Measurements from ENCODE around the gene FANCC.

The FANCC gene

DNA sequence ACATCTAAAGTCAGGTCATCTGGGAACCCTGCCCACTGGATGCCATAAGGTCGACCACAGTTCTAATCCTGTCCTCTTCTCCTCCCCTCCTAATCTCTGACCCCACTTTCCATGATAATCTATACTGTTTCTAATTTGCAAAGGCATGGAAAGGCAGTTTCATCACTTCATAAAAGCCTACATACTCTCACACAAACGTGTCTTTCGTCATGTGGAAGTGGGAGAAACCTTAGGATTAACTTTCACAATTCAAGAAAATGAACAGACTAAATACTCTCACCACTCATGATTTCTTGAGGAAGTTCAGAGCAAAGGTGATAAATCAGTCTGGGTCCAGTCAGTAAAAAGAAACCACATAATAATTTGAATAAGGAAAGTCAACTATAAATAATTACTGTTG is 5.5 kb downstream of the FANCC start:
- TF ChIP-seq, protein P1, sequence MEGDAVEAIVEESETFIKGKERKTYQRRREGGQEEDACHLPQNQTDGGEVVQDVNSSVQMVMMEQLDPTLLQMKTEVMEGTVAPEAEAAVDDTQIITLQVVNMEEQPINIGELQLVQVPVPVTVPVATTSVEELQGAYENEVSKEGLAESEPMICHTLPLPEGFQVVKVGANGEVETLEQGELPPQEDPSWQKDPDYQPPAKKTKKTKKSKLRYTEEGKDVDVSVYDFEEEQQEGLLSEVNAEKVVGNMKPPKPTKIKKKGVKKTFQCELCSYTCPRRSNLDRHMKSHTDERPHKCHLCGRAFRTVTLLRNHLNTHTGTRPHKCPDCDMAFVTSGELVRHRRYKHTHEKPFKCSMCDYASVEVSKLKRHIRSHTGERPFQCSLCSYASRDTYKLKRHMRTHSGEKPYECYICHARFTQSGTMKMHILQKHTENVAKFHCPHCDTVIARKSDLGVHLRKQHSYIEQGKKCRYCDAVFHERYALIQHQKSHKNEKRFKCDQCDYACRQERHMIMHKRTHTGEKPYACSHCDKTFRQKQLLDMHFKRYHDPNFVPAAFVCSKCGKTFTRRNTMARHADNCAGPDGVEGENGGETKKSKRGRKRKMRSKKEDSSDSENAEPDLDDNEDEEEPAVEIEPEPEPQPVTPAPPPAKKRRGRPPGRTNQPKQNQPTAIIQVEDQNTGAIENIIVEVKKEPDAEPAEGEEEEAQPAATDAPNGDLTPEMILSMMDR (IDR thresholded peaks at IDR 0.05; ENCODE audit: unreplicated experiment in 3 of 3) = no peak
- Mint-ChIP-seq H3K27ac (no peak overlapping the region), H3K4me1 (peaks cover 37% of the 10 kb centered on the region), H3K36me3 (ENCODE audit: low read depth) (no peaks in the 10 kb centered on the region), H3K4me3 (no peak overlapping the region), H3K9me3 (no peaks in the 10 kb centered on the region), H3K27me3 (ENCODE audit: low read depth) (no peaks in the 10 kb centered on the region)

DNA sequence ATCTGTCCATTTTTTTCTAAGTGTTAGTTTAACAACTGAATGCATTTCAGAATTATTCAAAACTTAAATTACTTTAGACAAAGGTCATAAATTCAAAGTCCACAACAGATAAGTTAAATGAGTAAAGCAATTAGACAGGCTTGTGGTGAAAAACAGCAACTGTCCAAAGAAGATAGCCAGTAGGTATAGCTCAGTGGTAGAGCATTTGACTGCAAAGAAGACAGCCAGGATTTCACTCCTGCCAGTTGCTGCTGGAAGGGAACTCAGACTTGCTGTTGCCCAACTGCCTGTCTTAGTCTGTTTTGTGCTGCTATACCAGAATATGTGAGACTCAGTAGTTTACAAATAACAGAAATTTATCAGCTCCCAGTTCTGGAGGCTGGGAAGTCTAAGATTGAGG is 10.0 kb downstream of the FANCC start:
- Mint-ChIP-seq H3K4me3 (no peak overlapping the region), H3K9me3 (no peaks in the 10 kb centered on the region), H3K36me3 (ENCODE audit: low read depth) (no peaks in the 10 kb centered on the region), H3K27ac (peak overlapping the region in 1 of 3 experiments; percentile 17), H3K27me3 (ENCODE audit: low read depth) (no peaks in the 10 kb centered on the region), H3K4me1 (peaks cover 25% of the 10 kb centered on the region)
- TF ChIP-seq, protein P1 (IDR thresholded peaks at IDR 0.05; ENCODE audit: unreplicated experiment in 3 of 3) = no peak

GRCh38 chr9:95306819-95307218 is 10.7 kb downstream of the FANCC start:
- Mint-ChIP-seq H3K9me3 (no peaks in the 10 kb centered on the region), H3K27ac (peak overlapping the region in 1 of 3 experiments; percentile 54)
- TF ChIP-seq, protein P1 (IDR thresholded peaks at IDR 0.05; ENCODE audit: unreplicated experiment in 3 of 3) = no peak

DNA sequence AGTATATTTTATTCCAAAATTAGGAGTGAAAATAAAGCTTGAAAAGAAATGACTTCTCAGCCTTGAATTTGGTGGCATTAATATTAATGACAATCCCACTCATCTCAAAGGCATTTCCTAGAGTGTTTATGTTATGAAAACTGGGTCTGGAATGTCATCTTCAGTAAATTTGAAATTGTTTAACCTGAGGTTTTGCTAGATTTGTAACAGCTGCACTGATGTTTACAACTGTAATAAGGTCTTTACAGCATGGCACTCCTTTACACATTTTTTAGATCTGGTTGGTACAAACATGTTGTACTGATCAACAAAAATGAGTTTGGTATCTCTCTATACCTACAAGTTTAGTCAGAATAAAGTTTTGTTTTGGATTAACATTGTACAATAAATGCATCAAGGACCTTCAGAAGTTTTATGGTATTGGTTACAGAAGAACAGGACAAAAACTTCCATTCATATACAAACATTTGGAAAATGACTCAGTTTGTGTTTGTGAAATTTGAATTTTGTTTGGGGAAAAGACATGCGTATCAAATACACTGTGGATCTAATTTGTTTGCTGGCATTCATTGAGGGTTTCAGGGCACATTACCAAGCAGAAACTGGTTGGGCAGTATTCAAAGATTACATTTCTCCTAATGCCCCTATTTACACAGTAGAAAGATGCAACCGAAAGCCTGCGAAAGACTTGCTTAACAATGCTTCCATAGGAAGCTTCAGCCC is 11.6 kb downstream of the FANCC start:
- H3K4me1 Mint-ChIP-seq = peaks cover 24% of the 10 kb centered on the region
- H3K9me3 Mint-ChIP-seq = no peaks in the 10 kb centered on the region
- no peaks in the 10 kb centered on the region for H3K27me3 Mint-ChIP-seq (ENCODE audit: low read depth)
- H3K27ac Mint-ChIP-seq = peak overlapping the region in 1 of 3 experiments; percentile 60
- H3K36me3 Mint-ChIP-seq (ENCODE audit: low read depth) = no peaks in the 10 kb centered on the region
- no peak overlapping the region for H3K4me3 Mint-ChIP-seq
- TF ChIP-seq, protein P1 (IDR thresholded peaks at IDR 0.05; ENCODE audit: unreplicated experiment in 3 of 3) = no peak

More at GRCh38 chr9:95306819-95307218, 10.7 kb downstream of the FANCC start:
- Mint-ChIP-seq H3K4me3 (no peak overlapping the region), H3K27me3 (ENCODE audit: low read depth) (no peaks in the 10 kb centered on the region), H3K36me3 (ENCODE audit: low read depth) (no peaks in the 10 kb centered on the region), H3K4me1 (peaks cover 23% of the 10 kb centered on the region)

GRCh38 chr9:95302479-95302878 is 15.0 kb downstream of the FANCC start:
- Mint-ChIP-seq H3K36me3 (ENCODE audit: low read depth) (no peaks in the 10 kb centered on the region), H3K9me3 (no peaks in the 10 kb centered on the region), H3K4me3 (no peak overlapping the region), H3K4me1 (peaks cover 31% of the 10 kb centered on the region), H3K27ac (peak overlapping the region in 1 of 3 experiments; percentile 9), H3K27me3 (ENCODE audit: low read depth) (no peaks in the 10 kb centered on the region)
- TF ChIP-seq, protein P1 (IDR thresholded peaks at IDR 0.05; ENCODE audit: unreplicated experiment in 3 of 3) = no peak

GRCh38 chr9:95297760-95298159 is 19.7 kb downstream of the FANCC start:
- no peak overlapping the region for H3K27ac Mint-ChIP-seq
- H3K4me3 Mint-ChIP-seq = no peak overlapping the region
- H3K36me3 Mint-ChIP-seq (ENCODE audit: low read depth) = peaks cover 7% of the 10 kb centered on the region
- peaks cover 14% of the 10 kb centered on the region for H3K4me1 Mint-ChIP-seq
- TF ChIP-seq, protein P1 (IDR thresholded peaks at IDR 0.05; ENCODE audit: unreplicated experiment in 3 of 3) = no peak
- H3K27me3 Mint-ChIP-seq (ENCODE audit: low read depth) = no peaks in the 10 kb centered on the region
- H3K9me3 Mint-ChIP-seq = no peaks in the 10 kb centered on the region

All from nephron (organoid).